Measurements from ENCODE around the gene COA8. TPM values are rescaled to one million over a fixed set of nuclear protein-coding genes. Genes with fewer than 3 reads are reported as not detected.

The COA8 gene
- total and polyA plus RNA-seq, 2 donors (not counting 3 experiments of a cell fraction or from before 2014, with no cell fraction given) = 19.1 to 46.4 TPM

DNA sequence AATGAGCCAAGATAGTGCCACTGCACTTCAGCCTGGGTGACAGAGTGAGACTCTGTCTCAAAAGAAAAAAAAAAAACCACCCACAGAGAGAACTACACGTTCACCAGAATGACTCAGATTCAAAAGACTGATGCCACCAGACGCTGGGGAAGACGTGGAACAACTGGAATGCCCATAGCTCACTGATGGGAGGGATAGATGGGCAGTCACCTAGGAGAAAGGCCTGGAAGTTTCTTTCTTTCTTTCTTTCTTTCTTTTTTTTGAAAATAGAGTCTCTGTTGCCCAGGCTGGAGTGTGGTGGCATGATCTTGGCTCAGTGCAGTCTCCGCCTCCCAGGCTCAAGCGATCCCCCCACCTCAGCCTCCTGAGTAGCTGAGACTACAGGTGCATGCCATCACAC, 56.3 kb downstream of the COA8 start:
- peaks cover 3% of the 10 kb centered on the region for H3K4me1 ChIP-seq (ENCODE audit: control insufficient read depth, extremely low read depth, insufficient read depth, low read length)
- ChIA-PET POLR2A (no interaction called here), CTCF (interaction anchor here (1.0 kb wide), 1 partner anchor 12 kb away, joined by 3 read pairs; no protein-coding TSS in a partner anchor)
- intact Hi-C loops (cut with micrococcal nuclease) = no loop called here
- FAIRE-seq (no peak), DNase-seq (ENCODE audit: low read depth, low spot score) (no peak)
- no peak overlapping the region for H3K27ac ChIP-seq (ENCODE audit: insufficient read depth, low read depth, low read length)
- H3K9me1 ChIP-seq (replicated peaks; ENCODE audit: control insufficient read depth, extremely low read depth, insufficient read depth, low read length) = no peaks in the 10 kb centered on the region
- TF ChIP-seq MYC (IDR thresholded peaks at IDR 0.05; ENCODE audit: low read depth, low read length) (no peak), POLR2AphosphoS5 (IDR thresholded peaks at IDR 0.05; ENCODE audit: insufficient read depth, low read depth, low read length) (no peak), POLR2A (IDR thresholded peaks at IDR 0.05; ENCODE audit: low read depth, low read length) (no peak), GATA2 (IDR thresholded peaks at IDR 0.05; ENCODE audit: insufficient read depth, insufficient read length, low read depth, low read length) (no peak), FOS (IDR thresholded peaks at IDR 0.05; ENCODE audit: borderline replicate concordance, insufficient read depth, low read length) (no peak), JUN (IDR thresholded peaks at IDR 0.05; ENCODE audit: borderline replicate concordance, insufficient read depth, insufficient read length, low read depth) (no peak), EZH2 (IDR thresholded peaks at IDR 0.05; ENCODE audit: borderline replicate concordance, low read depth, low read length, severe bottlenecking) (no peak)
- TF ChIP-seq, protein P1, sequence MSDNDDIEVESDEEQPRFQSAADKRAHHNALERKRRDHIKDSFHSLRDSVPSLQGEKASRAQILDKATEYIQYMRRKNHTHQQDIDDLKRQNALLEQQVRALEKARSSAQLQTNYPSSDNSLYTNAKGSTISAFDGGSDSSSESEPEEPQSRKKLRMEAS (IDR thresholded peaks at IDR 0.05; ENCODE audit: insufficient read depth, insufficient read length) = no peak
- TF ChIP-seq, protein P2, sequence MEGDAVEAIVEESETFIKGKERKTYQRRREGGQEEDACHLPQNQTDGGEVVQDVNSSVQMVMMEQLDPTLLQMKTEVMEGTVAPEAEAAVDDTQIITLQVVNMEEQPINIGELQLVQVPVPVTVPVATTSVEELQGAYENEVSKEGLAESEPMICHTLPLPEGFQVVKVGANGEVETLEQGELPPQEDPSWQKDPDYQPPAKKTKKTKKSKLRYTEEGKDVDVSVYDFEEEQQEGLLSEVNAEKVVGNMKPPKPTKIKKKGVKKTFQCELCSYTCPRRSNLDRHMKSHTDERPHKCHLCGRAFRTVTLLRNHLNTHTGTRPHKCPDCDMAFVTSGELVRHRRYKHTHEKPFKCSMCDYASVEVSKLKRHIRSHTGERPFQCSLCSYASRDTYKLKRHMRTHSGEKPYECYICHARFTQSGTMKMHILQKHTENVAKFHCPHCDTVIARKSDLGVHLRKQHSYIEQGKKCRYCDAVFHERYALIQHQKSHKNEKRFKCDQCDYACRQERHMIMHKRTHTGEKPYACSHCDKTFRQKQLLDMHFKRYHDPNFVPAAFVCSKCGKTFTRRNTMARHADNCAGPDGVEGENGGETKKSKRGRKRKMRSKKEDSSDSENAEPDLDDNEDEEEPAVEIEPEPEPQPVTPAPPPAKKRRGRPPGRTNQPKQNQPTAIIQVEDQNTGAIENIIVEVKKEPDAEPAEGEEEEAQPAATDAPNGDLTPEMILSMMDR (IDR thresholded peaks at IDR 0.05; ENCODE audit: extremely low read depth in 1 of 2, insufficient read depth in 1 of 2, low read depth in 1 of 2, low read length in 2 of 2) = no peak
- no peak overlapping the region for H3K9ac ChIP-seq (replicated peaks; ENCODE audit: extremely low read depth, insufficient read depth, low read length)
- no peaks in the 10 kb centered on the region for H3K36me3 ChIP-seq (ENCODE audit: control insufficient read depth in 2 of 2, extremely low read depth in 1 of 2, insufficient read depth in 2 of 2, low read length in 2 of 2)
- H3K27me3 ChIP-seq (ENCODE audit: control insufficient read depth in 2 of 2, insufficient read depth in 2 of 2, low read length in 2 of 2) = no peaks in the 10 kb centered on the region
- dilution Hi-C loops (cut with MboI; ENCODE audit: extremely low pct_ligation_motif_present, low sequenced_read_pairs) = no loop called here
- no TSS peak for BruUV-seq (replicated peaks)
- H2AFZ ChIP-seq (ENCODE audit: low read depth, low read length) = no peak overlapping the region
- no peaks in the 10 kb centered on the region for H3K79me2 ChIP-seq (ENCODE audit: control insufficient read depth, insufficient read depth, low read length)
- H3K4me2 ChIP-seq (ENCODE audit: insufficient read depth, low read length) = no peak overlapping the region
- H3K9me3 ChIP-seq (replicated peaks; ENCODE audit: control insufficient read depth, insufficient read depth, low read length) = no peaks in the 10 kb centered on the region
- no peaks in the 10 kb centered on the region for H4K20me1 ChIP-seq (replicated peaks; ENCODE audit: control insufficient read depth, extremely low read depth, insufficient read depth, low read length)
- H3K4me3 ChIP-seq (replicated peaks in 1 of 3; ENCODE audit: insufficient read depth in 1 of 3, low read depth in 1 of 3, low read length in 3 of 3) = no peak overlapping the region
